ENCODE results near the gene CENPU. TPM values are rescaled to one million over a fixed set of nuclear protein-coding genes. Genes with fewer than 3 reads are reported as not detected.
"Not testable (repeated sequence)": the region's sequence is repeated elsewhere in the genome, so short reads cannot be mapped to it uniquely, and the experiment has no call there.

CENPU gene
- total and polyA plus RNA-seq, 2 of the 8 experiments (the other 6 are each of a cell fraction or from before 2014, with no cell fraction given): 32.1 to 122 TPM

DNA sequence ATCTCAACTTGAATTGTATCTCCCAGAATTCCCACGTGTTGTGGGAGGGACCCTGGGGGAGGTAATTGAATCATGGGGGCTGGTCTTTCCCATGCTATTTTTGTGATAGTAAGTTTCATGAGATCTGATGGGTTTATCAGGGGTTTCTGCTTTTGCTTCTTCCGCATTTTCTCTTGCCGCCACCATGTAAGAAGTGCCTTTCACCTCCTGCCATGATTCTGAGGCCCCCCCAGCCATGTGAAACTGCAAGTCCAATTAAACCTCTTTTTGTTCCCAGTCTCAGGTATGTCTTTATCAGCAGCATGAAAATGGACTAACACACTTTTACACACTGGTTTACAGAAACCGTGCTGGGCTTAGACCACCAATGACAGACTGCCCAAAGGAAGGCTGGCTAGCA lies 45.3 kb upstream of the CENPU start:
- H3K4me2 ChIP-seq (ENCODE audit: insufficient read depth in 1 of 2, low read depth in 2 of 2, low read length in 2 of 2); H2AFZ ChIP-seq (ENCODE audit: low read length); H3K14ac ChIP-seq (ENCODE audit: insufficient read length); H3K18ac ChIP-seq (ENCODE audit: extremely low read depth, low read length); H3K56ac ChIP-seq (replicated peaks; ENCODE audit: insufficient read length, low read depth, low read length); H3K4me1 ChIP-seq (replicated peaks in 1 of 4; ENCODE audit: control insufficient read depth in 3 of 4, insufficient read depth in 4 of 4, low read length in 3 of 4); H4K91ac ChIP-seq (replicated peaks; ENCODE audit: insufficient read length, low read length); FAIRE-seq; H3K36me3 ChIP-seq (ENCODE audit: control insufficient read depth in 2 of 4, insufficient read depth in 4 of 4, low read length in 3 of 4); H3K9ac ChIP-seq (replicated peaks in 1 of 4; ENCODE audit: extremely low read depth in 1 of 4, low read depth in 3 of 4, low read length in 3 of 4); H3K23me2 ChIP-seq (ENCODE audit: low read depth, low read length); H3K4ac ChIP-seq (replicated peaks; ENCODE audit: insufficient read length, low read depth, low read length); H2BK5ac ChIP-seq (ENCODE audit: low read depth, low read length); H4K20me1 ChIP-seq (replicated peaks in 1 of 2; ENCODE audit: control insufficient read depth in 1 of 2, insufficient read depth in 2 of 2, low read length in 2 of 2); H3K27ac ChIP-seq (ENCODE audit: low read depth, low read length); CTCF ChIA-PET (ENCODE audit: partially characterized antibody); H2BK12ac ChIP-seq (ENCODE audit: low read depth, low read length); H3K9me3 ChIP-seq (ENCODE audit: insufficient read depth in 2 of 2, low read depth in 1 of 2, low read length in 1 of 2); H3K27me3 ChIP-seq (replicated peaks in 1 of 4; ENCODE audit: control insufficient read depth in 3 of 4, extremely low read depth in 1 of 4, insufficient read depth in 3 of 4, low read length in 3 of 4); POLR2A ChIA-PET (ENCODE audit: partially characterized antibody); H4K5ac ChIP-seq (ENCODE audit: insufficient read length, low read depth, low read length); H2BK15ac ChIP-seq (ENCODE audit: low read length); DNase-seq (ENCODE audit: low read depth in 1 of 2, low spot score in 2 of 2); H4K8ac ChIP-seq (ENCODE audit: extremely low read depth, insufficient read depth, low read length); H3K79me1 ChIP-seq (ENCODE audit: low read depth, low read length); H3K79me2 ChIP-seq (ENCODE audit: control insufficient read depth in 1 of 2, insufficient read depth in 2 of 2, low read length in 2 of 2); H2BK20ac ChIP-seq (ENCODE audit: low read length); H3K4me3 ChIP-seq (ENCODE audit: extremely low read depth in 1 of 4, insufficient read depth in 2 of 4, low read depth in 3 of 4, low read length in 4 of 4); H2BK120ac ChIP-seq (replicated peaks; ENCODE audit: low read depth, low read length); H3K23ac ChIP-seq (ENCODE audit: insufficient read length); H2AK5ac ChIP-seq (ENCODE audit: low read depth, low read length): not testable (repeated sequence)
- WGBS, 2 experiments (ENCODE audit: extremely low coverage in 1 of 2, insufficient coverage in 1 of 2, insufficient read length in 1 of 2, insufficient replicate concordance in 2 of 2, low coverage in 1 of 2, low lambda C conversion rate in 2 of 2, missing lambda C conversion rate in 1 of 2): 89% methylated on average over 4 of the region's 4 CpGs; no CpG with 5 or more reads in 1 of the 2 experiments

All from H1 (cell line).